ENCODE data around the gene CPE.

DNA sequence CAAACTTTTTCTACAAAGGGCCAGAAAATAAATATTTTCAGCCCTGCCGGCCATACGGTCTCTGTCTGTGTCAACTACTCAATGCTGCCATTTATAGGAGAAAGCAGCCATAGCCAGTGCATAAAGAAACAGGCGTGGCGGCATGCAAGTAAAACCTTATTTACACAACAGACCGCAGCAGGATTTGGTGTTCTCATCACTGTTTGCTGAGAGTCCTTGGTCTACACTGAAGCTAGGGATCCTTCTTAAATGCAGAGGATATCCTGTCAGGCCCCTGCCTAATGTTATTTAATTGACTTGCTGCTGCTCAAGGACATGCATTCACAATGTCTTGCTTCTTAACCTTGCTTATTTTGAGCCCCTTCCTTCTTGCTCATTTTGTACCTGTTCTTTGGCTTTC lies 54.7 kb downstream of the CPE start:
- TF ChIP-seq CTCF (IDR thresholded peaks at IDR 0.05; ENCODE audit: low read length) (no peak), EZH2 (IDR thresholded peaks at IDR 0.05; ENCODE audit: borderline replicate concordance, low read length) (no peak)

All from OCI-LY1 (cell line).